Loucy (cell line): Measurements from ENCODE around the gene SCAP.

Experiments used
- H2AFZ ChIP-seq: fragments of 200-600 bp; sonication (generic); 2 replicates; pipeline ENCODE4 v1.6.0; 2016; ENCODE audit warnings: antibody characterized with exemption, mild to moderate bottlenecking, low read length, moderate library complexity
- H3F3A ChIP-seq: fragments of 200-600 bp; 2 replicates; pipeline ENCODE4 v1.6.0; 2016; ENCODE audit warnings: antibody characterized with exemption, low read depth, mild to moderate bottlenecking
- H3K27me3 ChIP-seq: fragments of 200-600 bp; sonication (generic); 2 replicates; pipeline ENCODE4 v1.6.1; 2014; ENCODE audit warnings: low read length, mild to moderate bottlenecking; ENCODE audit not compliant: insufficient read depth, poor library complexity, severe bottlenecking
- H3K36me3 ChIP-seq: fragments of 200-600 bp; sonication (generic); 2 replicates; pipeline ENCODE4 v1.6.1; 2016; ENCODE audit warnings: low read length; ENCODE audit not compliant: insufficient read depth
- H3K4me1 ChIP-seq: fragments of 200-600 bp; sonication (generic); 2 replicates; pipeline ENCODE4 v1.5.1; 2014; ENCODE audit warnings: low read length, mild to moderate bottlenecking; ENCODE audit not compliant: insufficient read depth, poor library complexity, severe bottlenecking
- H3K4me2 ChIP-seq: fragments of 200-600 bp; sonication (generic); 2 replicates; pipeline ENCODE4 v1.6.0; 2014; ENCODE audit warnings: antibody characterized with exemption, low read length, low read depth, mild to moderate bottlenecking; ENCODE audit not compliant: poor library complexity, severe bottlenecking
- H3K4me3 ChIP-seq: fragments of 200-600 bp; sonication (generic); 2 replicates; pipeline ENCODE4 v1.5.1; 2014; ENCODE audit warnings: low read length, mild to moderate bottlenecking, mixed read lengths; ENCODE audit not compliant: poor library complexity, severe bottlenecking
- H3K79me2 ChIP-seq: fragments of 200-600 bp; sonication (generic); 2 replicates; pipeline ENCODE4 v1.6.1; 2014; ENCODE audit warnings: low read length; ENCODE audit not compliant: insufficient read depth
- H3K9ac ChIP-seq: fragments of 200-600 bp; sonication (generic); 2 replicates; pipeline ENCODE4 v1.6.0; 2014; ENCODE audit warnings: mild to moderate bottlenecking, low read depth, low read length, moderate library complexity; ENCODE audit not compliant: poor library complexity, severe bottlenecking
- H3K9me2 ChIP-seq: fragments of 200-600 bp; sonication (generic); replicated peaks from 2 replicates; pipeline ENCODE4 v1.6.1; 2016; ENCODE audit warnings: low read depth, low read length, mixed read lengths
- H3K9me3 ChIP-seq: fragments of 200-600 bp; sonication (generic); 2 replicates; pipeline ENCODE4 v1.6.1; 2014; ENCODE audit warnings: mild to moderate bottlenecking, antibody characterized with exemption, low read length, low read depth; ENCODE audit not compliant: insufficient read depth
- H4K20me1 ChIP-seq: fragments of 200-600 bp; sonication (generic); 2 replicates; pipeline ENCODE4 v1.6.0; 2014; ENCODE audit warnings: antibody characterized with exemption, low read length, mild to moderate bottlenecking; ENCODE audit not compliant: insufficient read depth, poor library complexity, severe bottlenecking
- CTCF ChIP-seq: fragments of 200-600 bp; sonication (generic); conservative IDR thresholded peaks from 2 replicates; pipeline ENCODE4 v1.5.1; 2014; ENCODE audit warnings: mild to moderate bottlenecking, antibody characterized with exemption, low read length
- EZH2phosphoT487 ChIP-seq: fragments of 200-600 bp; IDR thresholded peaks from 2 replicates; pipeline ENCODE4 v1.6.1; 2018; ENCODE audit warnings: antibody characterized with exemption, mild to moderate bottlenecking, moderate library complexity, borderline replicate concordance

Gene SCAP

GRCh38 chr3:47427866-47428265 is 47.9 kb downstream of the SCAP start:
- no peaks in the 10 kb centered on the region for H3K9me2 ChIP-seq
- H3F3A ChIP-seq = no peaks in the 10 kb centered on the region
- H3K79me2 ChIP-seq = no peaks in the 10 kb centered on the region
- TF ChIP-seq EZH2phosphoT487 = no peak
- H3K4me1 ChIP-seq = no peaks in the 10 kb centered on the region
- no peaks in the 10 kb centered on the region for H3K9me3 ChIP-seq
- no peaks in the 10 kb centered on the region for H4K20me1 ChIP-seq
- H3K27me3 ChIP-seq = no peaks in the 10 kb centered on the region
- H3K36me3 ChIP-seq = peaks cover 65% of the 10 kb centered on the region; the same call in 1 of the 2 replicates
- H3K4me2 ChIP-seq = no peak overlapping the region
- no peak overlapping the region for H3K9ac ChIP-seq
- no peak overlapping the region for H2AFZ ChIP-seq
- no peak overlapping the region for H3K4me3 ChIP-seq

- Histone ChIP-seq H3K4me3 (no peak overlapping the region), H3K36me3 (peaks cover 54% of the 10 kb centered on the region; the same call in 1 of the 2 replicates), H3K4me1 (peaks cover 3% of the 10 kb centered on the region), H3K4me2 (no peak overlapping the region), H3K27me3 (no peaks in the 10 kb centered on the region), H3K9me2 (no peaks in the 10 kb centered on the region), H3K79me2 (no peaks in the 10 kb centered on the region), H3F3A (no peaks in the 10 kb centered on the region), H3K9ac (no peak overlapping the region), H2AFZ (no peak overlapping the region), H3K9me3 (no peaks in the 10 kb centered on the region), H4K20me1 (no peaks in the 10 kb centered on the region)
- no peak for TF ChIP-seq EZH2phosphoT487
- no peak for TF ChIP-seq CTCF
These were observed 49.8 kb downstream of the SCAP start for GRCh38 chr3:47425959-47426358.

GRCh38 chr3:47425383-47425778 is 50.4 kb downstream of the SCAP start:
- no peaks in the 10 kb centered on the region for H4K20me1 ChIP-seq
- no peaks in the 10 kb centered on the region for H3F3A ChIP-seq
- no peak overlapping the region for H3K9ac ChIP-seq
- H3K4me2 ChIP-seq = no peak overlapping the region
- no peaks in the 10 kb centered on the region for H3K27me3 ChIP-seq
- no peaks in the 10 kb centered on the region for H3K79me2 ChIP-seq
- no peak for TF ChIP-seq EZH2phosphoT487
- TF ChIP-seq CTCF = no peak
- H3K9me2 ChIP-seq = no peaks in the 10 kb centered on the region
- H2AFZ ChIP-seq = no peak overlapping the region
- H3K4me3 ChIP-seq = no peak overlapping the region
- H3K36me3 ChIP-seq = peaks cover 51% of the 10 kb centered on the region; the same call in 1 of the 2 replicates
- H3K9me3 ChIP-seq = no peaks in the 10 kb centered on the region
- peaks cover 3% of the 10 kb centered on the region for H3K4me1 ChIP-seq
